GM18517 (cell line): ENCODE data around the gene RANBP2.
"Not testable (repeated sequence)": the region's sequence is repeated elsewhere in the genome, so short reads cannot be mapped to it uniquely, and the experiment has no call there.

Experiments used
- ATAC-seq: cut with Tn5 transposase; IDR thresholded peaks from one replicate; pipeline ENCODE4 v1.9.1; 2021; ENCODE audit warnings: mild to moderate bottlenecking, moderate library complexity; ENCODE audit not compliant: unreplicated experiment

Gene RANBP2

GRCh38 chr2:108767859-108768258, 48.6 kb downstream of the RANBP2 start:
- ATAC-seq: not testable (repeated sequence)

GRCh38 chr2:108776475-108776874, 57.2 kb downstream of the RANBP2 start:
- ATAC-seq: peak; percentile 80

- ATAC-seq: no peak
Observed at GRCh38 chr2:108778857-108779256, 59.6 kb downstream of the RANBP2 start.

GRCh38 chr2:108786008-108786353, 66.7 kb downstream of the RANBP2 start:
- no peak for ATAC-seq

GRCh38 chr2:108786354-108787215, 67.3 kb downstream of the RANBP2 start, which contains the start of gene CCDC138:
CCDC138 (plus strand) TSS chr2:108786771; CDS start chr2:108786823, 52 bp downstream.
- ATAC-seq: peak; percentile 88

- no peak for ATAC-seq
Observed at GRCh38 chr2:108787216-108787541, 67.9 kb downstream of the RANBP2 start.

GRCh38 chr2:108803045-108803736, 83.9 kb downstream of the RANBP2 start:
- ATAC-seq: no peak

- ATAC-seq: no peak
Observed at GRCh38 chr2:108805032-108805431, 85.8 kb downstream of the RANBP2 start.

GRCh38 chr2:108805782-108806181, 86.5 kb downstream of the RANBP2 start:
- no peak for ATAC-seq

GRCh38 chr2:108806371-108807113, 87.3 kb downstream of the RANBP2 start:
- ATAC-seq: no peak

GRCh38 chr2:108809936-108810335, 90.7 kb downstream of the RANBP2 start:
- no peak for ATAC-seq

- no peak for ATAC-seq
Observed at GRCh38 chr2:108810993-108811957, 92.0 kb downstream of the RANBP2 start.

- ATAC-seq: no peak
Observed at GRCh38 chr2:108813732-108814131, 94.5 kb downstream of the RANBP2 start.

GRCh38 chr2:108820482-108820881, 101.2 kb downstream of the RANBP2 start:
- ATAC-seq: no peak

- no peak for ATAC-seq
Observed at GRCh38 chr2:108823286-108823685, 104.0 kb downstream of the RANBP2 start.

GRCh38 chr2:108824316-108825070, 105.2 kb downstream of the RANBP2 start:
- no peak for ATAC-seq

- no peak for ATAC-seq
Observed at GRCh38 chr2:108825254-108825653, 106.0 kb downstream of the RANBP2 start.

- ATAC-seq: no peak
Observed at GRCh38 chr2:108825736-108826135, 106.5 kb downstream of the RANBP2 start.

- no peak for ATAC-seq
Observed at GRCh38 chr2:108829578-108830310, 110.5 kb downstream of the RANBP2 start.
